Endothelial cell of umbilical vein (primary cell): ENCODE results near the gene STARD13. TPM values are rescaled to one million over a fixed set of nuclear protein-coding genes. Genes with fewer than 3 reads are reported as not detected.

Source experiments
- BruUV-seq: library from RNA; stranded (reverse); fragments of 400-500 nt; replicated peaks from 2 replicates; lab custom pipeline; 2021; lab: Mats Ljungman, UMichigan
- CTCF ChIA-PET: fragments of 300-600, 350-600 bp; sonication (Branson Sonifier 250); formaldehyde crosslinking; loops from one replicate; lab custom pipeline; 2021; ENCODE audit warnings: antibody characterized with exemption, inconsistent platforms; lab: Charles Lee
- POLR2A ChIA-PET: fragments of 300-600, 350-600 bp; sonication (Branson Sonifier 250); formaldehyde crosslinking; loops from one replicate; lab custom pipeline; 2021; ENCODE audit warnings: antibody characterized with exemption, inconsistent platforms; lab: Charles Lee
- DNase-seq: peaks from one replicate; pipeline ENCODE4 v3.0.0-alpha.2; 2011; ENCODE audit warnings: low read depth, low spot score
- FAIRE-seq: peaks from 2 replicates; lab custom pipeline; 2011; peaks lifted over from hg19 to GRCh38; lab: Jason Lieb, UNC
- H2AFZ ChIP-seq: 2 replicates; pipeline ENCODE4 v1.6.0; 2012; ENCODE audit warnings: low read depth, low read length, control low read depth, inconsistent platforms
- H3K27ac ChIP-seq: 2 replicates; pipeline ENCODE4 v1.5.1; 2011; ENCODE audit warnings: low read depth, mild to moderate bottlenecking, control low read depth, low read length, moderate library complexity; ENCODE audit not compliant: insufficient read depth
- H3K27me3 ChIP-seq, 2 experiments: 2 replicates each; pipeline versions ENCODE4 v1.6.0 to v1.6.1; 2011; ENCODE audit warnings: low read length in 2 of 2, mixed read lengths in 1 of 2; ENCODE audit not compliant: control insufficient read depth in 2 of 2, insufficient read depth in 2 of 2
- H3K36me3 ChIP-seq, 2 experiments: 2 replicates in 1 of 2; 3 replicates in 1 of 2; pipeline ENCODE4 v1.5.1; 2011; ENCODE audit warnings: low read length in 2 of 2, mild to moderate bottlenecking in 1 of 2, moderate library complexity in 1 of 2; ENCODE audit not compliant: control insufficient read depth in 2 of 2, insufficient read depth in 2 of 2; ENCODE audit errors: extremely low read depth in 1 of 2
- H3K4me1 ChIP-seq: 3 replicates; pipeline ENCODE4 v1.5.1; 2011; ENCODE audit warnings: mild to moderate bottlenecking, low read length; ENCODE audit not compliant: control insufficient read depth, insufficient read depth; ENCODE audit errors: extremely low read depth
- H3K4me2 ChIP-seq: 2 replicates; pipeline ENCODE4 v1.6.1; 2011; ENCODE audit warnings: low read length, control low read depth, mixed read lengths; ENCODE audit not compliant: insufficient read depth
- H3K4me3 ChIP-seq, 3 experiments: fragments of 200-600 bp in 1 of 3; sonication (generic), shearing (Covaris generic) in 1 of 3; replicated peaks in 1 of 3; 2 replicates each; pipeline ENCODE4 v1.5.1; 2011 to 2016; ENCODE audit warnings: control low read depth in 3 of 3, low read length in 3 of 3, mild to moderate bottlenecking in 2 of 3, inconsistent platforms in 1 of 3, low read depth in 1 of 3, moderate library complexity in 1 of 3; ENCODE audit not compliant: insufficient read depth in 1 of 3
- H3K79me2 ChIP-seq: 2 replicates; pipeline ENCODE4 v1.6.0; 2012; ENCODE audit warnings: low read length, inconsistent platforms; ENCODE audit not compliant: control insufficient read depth, insufficient read depth
- H3K9ac ChIP-seq: replicated peaks from 2 replicates; pipeline ENCODE3; 2011; ENCODE audit warnings: low read length, control low read depth; ENCODE audit not compliant: insufficient read depth; ENCODE audit errors: extremely low read depth
- H3K9me1 ChIP-seq: replicated peaks from 3 replicates; pipeline ENCODE4 v1.6.0; 2011; ENCODE audit warnings: mild to moderate bottlenecking, low read length; ENCODE audit not compliant: control insufficient read depth, insufficient read depth; ENCODE audit errors: extremely low read depth
- H3K9me3 ChIP-seq: replicated peaks from 2 replicates; pipeline ENCODE4 v1.5.1; 2012; ENCODE audit warnings: low read length, inconsistent platforms; ENCODE audit not compliant: control insufficient read depth, insufficient read depth
- H4K20me1 ChIP-seq: replicated peaks from 2 replicates; pipeline ENCODE3; 2011; ENCODE audit warnings: mild to moderate bottlenecking, low read length; ENCODE audit not compliant: control insufficient read depth, insufficient read depth; ENCODE audit errors: extremely low read depth
- EZH2 ChIP-seq: IDR thresholded peaks from 2 replicates; pipeline ENCODE4 v1.6.1; 2012; ENCODE audit warnings: borderline replicate concordance, low read depth, mild to moderate bottlenecking, moderate library complexity, low read length, inconsistent platforms; ENCODE audit not compliant: severe bottlenecking
- FOS ChIP-seq: IDR thresholded peaks from 2 replicates; pipeline ENCODE4 v1.6.1; 2011; ENCODE audit warnings: mild to moderate bottlenecking, low read length, moderate library complexity, borderline replicate concordance; ENCODE audit not compliant: insufficient read depth
- GATA2 ChIP-seq: IDR thresholded peaks from 2 replicates; pipeline ENCODE4 v1.7.0; 2011; ENCODE audit warnings: low read depth, mild to moderate bottlenecking, moderate library complexity, mixed read lengths, low read length; ENCODE audit not compliant: insufficient read length, insufficient read depth
- JUN ChIP-seq: IDR thresholded peaks from 2 replicates; pipeline ENCODE4 v1.6.1; 2011; ENCODE audit warnings: borderline replicate concordance, low read depth; ENCODE audit not compliant: insufficient read length, insufficient read depth
- MYC ChIP-seq: IDR thresholded peaks from one replicate; pipeline ENCODE4 v1.6.1; 2011; ENCODE audit warnings: mild to moderate bottlenecking, low read depth, low read length
- POLR2A ChIP-seq: IDR thresholded peaks from 2 replicates; pipeline ENCODE4 v1.6.1; 2012; ENCODE audit warnings: low read depth, mild to moderate bottlenecking, control low read depth, low read length
- POLR2AphosphoS5 ChIP-seq: IDR thresholded peaks from 2 replicates; pipeline ENCODE4 v1.6.1; 2012; ENCODE audit warnings: low read depth, mild to moderate bottlenecking, control low read depth, low read length, moderate library complexity; ENCODE audit not compliant: insufficient read depth
- dilution Hi-C: fragments of 300-500 bp; cut with MboI; formaldehyde crosslinking; loops from one replicate; pipeline ENCODE4 v1.15.0; 2019; ENCODE audit warnings: low sequenced_read_pairs; ENCODE audit not compliant: extremely low pct_ligation_motif_present
- intact Hi-C: fragments of 100-400 bp; cut with micrococcal nuclease; formaldehyde crosslinking; loops from one replicate; pipeline ENCODE4 v1.10.0; 2022
- polyA plus RNA-seq, 4 experiments: library from polyadenylated mRNA; depleted of rRNA in 3 of 4; stranded (reverse) in 3 of 4; unstranded in 1 of 4; fragments of >200 nt; gene quantifications; 2 replicates each; pipeline versions ENCODE4 v1.2.1 to v1.2.3, GENCODE V29; 2011 to 2012; ENCODE audit warnings: missing spikeins in 1 of 4
- total RNA-seq: library from RNA; stranded (reverse); gene quantifications from 2 replicates; pipeline ENCODE4 v1.2.3, GENCODE V29; 2021
- TF ChIP-seq, protein P1 (sequence below), 2 donors: IDR thresholded peaks; 1 replicate in 1 of 2; 2 replicates in 1 of 2; pipeline ENCODE4 v1.5.1; 2011; ENCODE audit warnings: low read length in 2 of 2, mild to moderate bottlenecking in 2 of 2, moderate library complexity in 2 of 2, control low read depth in 1 of 2, inconsistent platforms in 1 of 2, low read depth in 1 of 2; ENCODE audit not compliant: insufficient read depth in 1 of 2; ENCODE audit errors: extremely low read depth in 1 of 2
- TF ChIP-seq, protein P2 (sequence below): IDR thresholded peaks from 2 replicates; pipeline ENCODE4 v1.6.1; 2011; ENCODE audit not compliant: insufficient read depth, insufficient read length

STARD13 gene
- total and polyA plus RNA-seq, 2 donors (not counting 3 experiments of a cell fraction or from before 2014, with no cell fraction given), result 11.0 to 47.7 TPM

DNA sequence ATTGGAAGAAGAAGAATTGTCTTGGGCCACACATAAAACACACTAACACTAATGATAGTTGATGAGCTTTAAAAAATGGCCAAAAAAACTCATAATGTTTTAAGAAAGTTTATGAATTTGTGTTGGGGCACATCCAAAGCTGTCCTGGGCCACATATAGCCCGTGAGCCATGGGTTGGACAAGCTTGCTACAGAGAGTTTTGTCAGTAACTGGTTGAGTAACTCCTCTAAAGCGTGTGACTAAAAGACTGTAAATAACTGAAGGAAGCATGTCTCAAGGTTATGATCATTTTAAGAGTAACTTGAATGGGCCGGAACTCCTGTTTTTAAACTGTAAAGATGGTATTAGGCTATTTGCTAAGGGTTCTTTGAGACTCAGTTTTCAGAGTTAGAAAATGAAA, 151.3 kb downstream of the STARD13 start:
- H3K4me1 ChIP-seq, result no peaks in the 10 kb centered on the region
- peaks cover 5% of the 10 kb centered on the region for H3K79me2 ChIP-seq
- H3K4me3 ChIP-seq, result no peak overlapping the region
- no peak overlapping the region for H3K27ac ChIP-seq
- FAIRE-seq (no peak), DNase-seq (no peak)
- intact Hi-C loops (no loop called here), dilution Hi-C loops (no loop called here)
- H3K4me2 ChIP-seq, result no peak overlapping the region
- no peaks in the 10 kb centered on the region for H3K9me1 ChIP-seq
- H3K9ac ChIP-seq, result no peak overlapping the region
- BruUV-seq, result no TSS peak
- no peaks in the 10 kb centered on the region for H4K20me1 ChIP-seq
- H3K36me3 ChIP-seq, result peaks cover 7 to 10% of the 10 kb centered on the region in 2 experiments
- TF ChIP-seq FOS (no peak), GATA2 (no peak), POLR2AphosphoS5 (no peak), JUN (no peak), EZH2 (no peak), MYC (no peak), POLR2A (no peak)
- TF ChIP-seq, protein P1, sequence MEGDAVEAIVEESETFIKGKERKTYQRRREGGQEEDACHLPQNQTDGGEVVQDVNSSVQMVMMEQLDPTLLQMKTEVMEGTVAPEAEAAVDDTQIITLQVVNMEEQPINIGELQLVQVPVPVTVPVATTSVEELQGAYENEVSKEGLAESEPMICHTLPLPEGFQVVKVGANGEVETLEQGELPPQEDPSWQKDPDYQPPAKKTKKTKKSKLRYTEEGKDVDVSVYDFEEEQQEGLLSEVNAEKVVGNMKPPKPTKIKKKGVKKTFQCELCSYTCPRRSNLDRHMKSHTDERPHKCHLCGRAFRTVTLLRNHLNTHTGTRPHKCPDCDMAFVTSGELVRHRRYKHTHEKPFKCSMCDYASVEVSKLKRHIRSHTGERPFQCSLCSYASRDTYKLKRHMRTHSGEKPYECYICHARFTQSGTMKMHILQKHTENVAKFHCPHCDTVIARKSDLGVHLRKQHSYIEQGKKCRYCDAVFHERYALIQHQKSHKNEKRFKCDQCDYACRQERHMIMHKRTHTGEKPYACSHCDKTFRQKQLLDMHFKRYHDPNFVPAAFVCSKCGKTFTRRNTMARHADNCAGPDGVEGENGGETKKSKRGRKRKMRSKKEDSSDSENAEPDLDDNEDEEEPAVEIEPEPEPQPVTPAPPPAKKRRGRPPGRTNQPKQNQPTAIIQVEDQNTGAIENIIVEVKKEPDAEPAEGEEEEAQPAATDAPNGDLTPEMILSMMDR (IDR thresholded peaks at IDR 0.05; ENCODE audit: extremely low read depth in 1 of 2, insufficient read depth in 1 of 2, low read depth in 1 of 2, low read length in 2 of 2), result no peak
- TF ChIP-seq, protein P2, sequence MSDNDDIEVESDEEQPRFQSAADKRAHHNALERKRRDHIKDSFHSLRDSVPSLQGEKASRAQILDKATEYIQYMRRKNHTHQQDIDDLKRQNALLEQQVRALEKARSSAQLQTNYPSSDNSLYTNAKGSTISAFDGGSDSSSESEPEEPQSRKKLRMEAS, result no peak
- ChIA-PET POLR2A (no interaction called here), CTCF (interaction anchor here (1.5 kb wide), 1 partner anchor 12 kb away, joined by 8 read pairs; no protein-coding TSS in a partner anchor)
- H2AFZ ChIP-seq, result no peak overlapping the region
- no peaks in the 10 kb centered on the region for H3K27me3 ChIP-seq
- H3K9me3 ChIP-seq, result no peaks in the 10 kb centered on the region
